Measurements from ENCODE around the gene RTN1. TPM values are rescaled to one million over a fixed set of nuclear protein-coding genes. Genes with fewer than 3 reads are reported as not detected.

Gene RTN1
- total RNA-seq, 2 experiments from 2014 or later, result 0.14 TPM; not detected in 1

- POLR2A ChIA-PET, result no interaction called here
- TF ChIP-seq CTCF (IDR thresholded peaks at IDR 0.05), result no peak
- Histone ChIP-seq H3K4me1 (ENCODE audit: insufficient read depth, low read length) (no peaks in the 10 kb centered on the region), H3K27ac (ENCODE audit: low read depth in 1 of 2, low read length in 2 of 2) (no peak overlapping the region), H3K4me3 (ENCODE audit: low read length) (no peak overlapping the region), H3K9me3 (ENCODE audit: control insufficient read depth in 1 of 2, insufficient read depth in 1 of 2, low read length in 2 of 2) (no peaks in the 10 kb centered on the region), H3K27me3 (ENCODE audit: control insufficient read depth in 1 of 2, insufficient read depth in 2 of 2, low read length in 2 of 2) (peaks cover 0 to 20% of the 10 kb centered on the region in 2 experiments), H3K36me3 (ENCODE audit: insufficient read depth, low read length) (no peaks in the 10 kb centered on the region)
- no peak for DNase-seq
- H3K4me1 Mint-ChIP-seq (ENCODE audit: low read depth), result no peaks in the 10 kb centered on the region
- no peaks in the 10 kb centered on the region for H3K36me3 Mint-ChIP-seq (ENCODE audit: low read depth)
- H3K27ac Mint-ChIP-seq, result no peak overlapping the region
- H3K4me3 Mint-ChIP-seq, result no peak overlapping the region
- intact Hi-C loops (cut with DNase I, micrococcal nuclease), result no loop called here
- CTCF ChIA-PET, result interaction anchor here (1.2 kb wide), 1 partner anchor 12 kb away, joined by 4 read pairs; the partner anchor contains the start of gene CCDC175
- H3K9me3 Mint-ChIP-seq, result no peaks in the 10 kb centered on the region
- H3K27me3 Mint-ChIP-seq, result peaks cover 25% of the 10 kb centered on the region
- no peak for ATAC-seq (ENCODE audit: poor library complexity)
Measured at GRCh38 chr14:59564366-59564765, 306.2 kb downstream of the RTN1 start.

GRCh38 chr14:59547310-59547709 is 323.3 kb downstream of the RTN1 start:
- H3K36me3 ChIP-seq (ENCODE audit: insufficient read depth, low read length), result no peaks in the 10 kb centered on the region
- no peak overlapping the region for H3K4me3 ChIP-seq (ENCODE audit: low read length)
- H3K36me3 Mint-ChIP-seq (ENCODE audit: low read depth), result no peaks in the 10 kb centered on the region
- DNase-seq (no peak), ATAC-seq (ENCODE audit: poor library complexity) (no peak)
- H3K9me3 Mint-ChIP-seq, result peaks cover 2% of the 10 kb centered on the region
- no peaks in the 10 kb centered on the region for H3K4me1 ChIP-seq (ENCODE audit: insufficient read depth, low read length)
- ChIA-PET POLR2A (no interaction called here), CTCF (interaction anchor here (0.6 to 1.1 kb wide), 2 partner anchors 8 to 34 kb away, joined by 3 to 4 read pairs; no protein-coding TSS in a partner anchor)
- intact Hi-C loops (cut with DNase I, micrococcal nuclease), result no loop called here
- no peak for TF ChIP-seq CTCF (IDR thresholded peaks at IDR 0.05)
- no peaks in the 10 kb centered on the region for H3K4me1 Mint-ChIP-seq (ENCODE audit: low read depth)
- peaks cover 0 to 9% of the 10 kb centered on the region in 2 experiments for H3K27me3 ChIP-seq (ENCODE audit: control insufficient read depth in 1 of 2, insufficient read depth in 2 of 2, low read length in 2 of 2)
- H3K9me3 ChIP-seq (ENCODE audit: control insufficient read depth in 1 of 2, insufficient read depth in 1 of 2, low read length in 2 of 2), result peaks cover 0 to 7% of the 10 kb centered on the region in 2 experiments
- no peak overlapping the region for H3K4me3 Mint-ChIP-seq
- H3K27ac ChIP-seq (ENCODE audit: low read depth in 1 of 2, low read length in 2 of 2), result no peak overlapping the region
- peaks cover 22% of the 10 kb centered on the region for H3K27me3 Mint-ChIP-seq
- no peak overlapping the region for H3K27ac Mint-ChIP-seq

Small RNA genes within 50 kb of the gene (microRNA-seq; reads per million reads assigned to microRNA genes)
- not detected for gene MIR5586 (ENCODE audit: borderline microRNAs expressed, borderline replicate concordance)

Other genes starting within 250 kb of the RTN1 start
- gene LRRC9, start 49.4 kb upstream of the RTN1 start, total RNA-seq, result not detected
- 10 to 100 TPM; 17.3 to 21.0 TPM for gene PCNX4, start 221.1 kb upstream of the RTN1 start, total RNA-seq